ENCODE data around the gene AOC3.

DNA sequence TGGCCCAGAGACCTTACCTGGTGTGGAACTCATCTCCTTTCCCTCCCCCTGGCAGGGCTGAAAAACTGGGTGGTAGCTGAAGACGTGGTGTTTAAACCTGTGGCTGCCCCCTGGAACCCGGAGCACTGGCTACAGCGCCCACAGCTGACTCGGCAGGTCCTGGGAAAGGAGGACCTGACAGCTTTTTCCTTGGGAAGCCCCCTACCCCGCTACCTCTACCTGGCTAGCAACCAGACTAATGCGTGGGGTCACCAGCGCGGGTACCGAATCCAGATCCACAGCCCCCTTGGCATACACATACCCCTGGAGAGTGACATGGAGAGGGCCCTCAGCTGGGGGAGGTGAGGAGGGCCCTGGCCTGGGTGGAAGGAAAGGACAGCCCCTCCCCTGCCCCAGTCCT lies 2.0 kb upstream of the AOC3 start:
- TF ChIP-seq CTCF (conservative IDR thresholded peaks at IDR 0.05; ENCODE audit: low read depth, low read length) (no peak), EZH2 (IDR thresholded peaks at IDR 0.05; ENCODE audit: borderline replicate concordance, low read depth, low read length, poor library complexity, severe bottlenecking) (no peak)
